HG03439 (cell line): ENCODE measurements around the gene ERO1B.
"Not testable (repeated sequence)": the region's sequence is repeated elsewhere in the genome, so short reads cannot be mapped to it uniquely, and the experiment has no call there.

ENCODE experiments used
- ATAC-seq: cut with Tn5 transposase; IDR thresholded peaks from one replicate; pipeline ENCODE4 v1.9.1; 2021; ENCODE audit warnings: mild to moderate bottlenecking, moderate library complexity; ENCODE audit not compliant: unreplicated experiment

ERO1B gene

DNA sequence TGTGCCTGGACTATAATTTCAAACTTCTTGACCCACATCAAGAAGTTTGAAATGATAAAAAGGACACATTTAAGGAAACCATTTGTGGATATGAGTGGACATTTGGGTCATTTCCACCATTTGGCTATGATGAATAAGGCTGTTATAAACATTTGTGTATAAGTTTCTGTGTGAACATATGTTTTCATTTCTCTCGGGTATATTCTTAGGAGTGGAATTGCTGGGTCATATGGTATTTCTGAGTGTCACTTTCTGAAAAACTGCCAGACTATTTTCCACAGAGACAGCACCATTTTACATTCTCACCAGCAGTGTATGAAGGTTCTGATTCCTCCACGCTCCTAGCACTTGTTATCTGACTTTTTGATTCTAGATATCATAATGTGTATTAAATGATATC lies 88.6 kb downstream of the ERO1B start:
- ATAC-seq: no peak

DNA sequence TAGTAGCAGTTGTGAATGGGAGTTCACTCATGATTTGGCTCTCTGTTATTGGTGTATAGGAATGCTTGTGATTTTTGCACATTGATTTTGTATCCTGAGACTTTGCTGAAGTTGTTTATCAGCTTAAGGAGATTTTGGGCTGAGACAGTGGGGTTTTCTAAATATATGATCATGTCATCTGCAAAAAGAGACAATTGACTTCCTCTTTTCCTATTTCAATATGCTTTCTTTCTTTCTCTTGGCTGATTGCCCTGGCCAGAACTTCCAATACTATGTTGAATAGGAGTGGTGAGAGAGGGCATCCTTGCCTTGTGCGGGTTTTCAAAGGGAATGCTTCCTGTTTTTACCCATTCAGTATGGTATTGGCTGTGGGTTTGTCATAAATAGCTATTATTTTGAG lies 93.7 kb downstream of the ERO1B start:
- ATAC-seq: not testable (repeated sequence)

DNA sequence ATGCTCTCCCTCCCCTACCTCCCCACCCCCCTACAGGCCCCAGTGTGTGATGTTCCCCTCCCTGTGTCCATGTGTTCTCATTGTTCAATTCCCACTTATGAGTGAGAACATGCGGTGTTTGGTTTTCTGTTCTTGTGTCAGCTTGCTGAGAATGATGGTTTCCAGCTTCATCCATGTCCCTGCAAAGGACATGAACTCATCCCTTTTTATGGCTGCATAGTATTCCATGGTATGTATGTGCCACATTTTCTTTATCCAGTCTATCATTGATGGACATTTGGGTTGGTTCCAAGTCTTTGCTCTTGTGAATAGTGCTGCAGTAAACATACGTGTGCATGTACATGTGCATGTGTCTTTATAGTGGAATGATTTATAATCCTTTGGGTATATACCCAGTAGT lies 95.3 kb downstream of the ERO1B start:
- not testable (repeated sequence) for ATAC-seq

DNA sequence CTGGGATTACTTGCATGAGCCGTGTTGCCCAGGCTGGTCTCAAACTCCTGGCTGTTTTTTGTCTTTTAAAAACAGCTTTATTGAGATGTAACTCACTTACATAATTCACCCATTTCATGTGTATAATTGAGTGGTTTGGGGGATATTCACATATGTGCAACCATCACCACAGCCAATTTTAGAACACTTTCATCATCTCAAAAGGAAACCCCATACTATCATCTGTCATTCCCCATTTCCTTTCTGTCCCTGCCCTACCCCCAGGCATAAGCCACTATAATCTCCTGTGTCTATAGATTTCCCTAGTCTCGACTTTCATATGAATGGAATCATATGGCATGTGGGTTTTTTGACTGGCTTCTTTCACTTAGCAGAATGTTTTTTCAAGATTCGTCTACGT lies 96.1 kb downstream of the ERO1B start:
- ATAC-seq: no peak

DNA sequence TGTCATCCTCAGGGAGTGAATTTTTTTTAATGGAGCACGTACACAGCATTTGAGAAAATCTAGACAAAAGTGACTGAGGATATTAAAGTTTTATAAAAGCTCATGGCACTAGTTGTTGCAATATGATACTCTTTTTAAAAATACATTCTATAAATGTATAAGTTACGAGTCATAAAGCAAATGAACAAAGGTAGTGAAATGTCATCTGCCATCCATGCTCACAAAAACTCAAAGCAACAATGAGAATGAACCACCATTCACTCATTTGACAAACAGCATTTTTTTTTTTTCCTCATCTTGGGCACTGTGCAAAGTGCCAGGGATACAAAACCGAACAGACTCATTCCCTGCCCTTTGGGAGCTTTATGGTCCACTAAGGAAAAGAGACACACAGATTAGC lies 100.7 kb downstream of the ERO1B start:
- no peak for ATAC-seq

DNA sequence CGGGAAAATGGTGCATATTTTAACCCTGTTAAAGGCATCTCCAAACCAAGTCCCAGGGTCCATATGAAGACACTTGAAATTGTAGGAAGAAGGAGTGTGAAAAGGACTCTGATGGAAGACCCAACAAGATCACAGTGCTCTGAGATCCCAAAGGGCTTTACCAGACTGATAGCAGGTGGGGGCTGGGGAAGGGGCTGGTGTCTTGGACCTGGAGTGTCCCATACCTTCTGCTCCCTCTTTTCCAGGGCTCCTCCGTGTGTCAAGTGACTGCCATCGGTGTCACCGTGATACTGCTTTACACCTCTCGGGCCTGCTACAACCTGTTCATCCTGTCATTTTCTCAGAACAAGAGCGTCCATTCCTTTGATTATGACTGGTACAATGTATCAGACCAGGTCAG lies 102.1 kb downstream of the ERO1B start:
- no peak for ATAC-seq

DNA sequence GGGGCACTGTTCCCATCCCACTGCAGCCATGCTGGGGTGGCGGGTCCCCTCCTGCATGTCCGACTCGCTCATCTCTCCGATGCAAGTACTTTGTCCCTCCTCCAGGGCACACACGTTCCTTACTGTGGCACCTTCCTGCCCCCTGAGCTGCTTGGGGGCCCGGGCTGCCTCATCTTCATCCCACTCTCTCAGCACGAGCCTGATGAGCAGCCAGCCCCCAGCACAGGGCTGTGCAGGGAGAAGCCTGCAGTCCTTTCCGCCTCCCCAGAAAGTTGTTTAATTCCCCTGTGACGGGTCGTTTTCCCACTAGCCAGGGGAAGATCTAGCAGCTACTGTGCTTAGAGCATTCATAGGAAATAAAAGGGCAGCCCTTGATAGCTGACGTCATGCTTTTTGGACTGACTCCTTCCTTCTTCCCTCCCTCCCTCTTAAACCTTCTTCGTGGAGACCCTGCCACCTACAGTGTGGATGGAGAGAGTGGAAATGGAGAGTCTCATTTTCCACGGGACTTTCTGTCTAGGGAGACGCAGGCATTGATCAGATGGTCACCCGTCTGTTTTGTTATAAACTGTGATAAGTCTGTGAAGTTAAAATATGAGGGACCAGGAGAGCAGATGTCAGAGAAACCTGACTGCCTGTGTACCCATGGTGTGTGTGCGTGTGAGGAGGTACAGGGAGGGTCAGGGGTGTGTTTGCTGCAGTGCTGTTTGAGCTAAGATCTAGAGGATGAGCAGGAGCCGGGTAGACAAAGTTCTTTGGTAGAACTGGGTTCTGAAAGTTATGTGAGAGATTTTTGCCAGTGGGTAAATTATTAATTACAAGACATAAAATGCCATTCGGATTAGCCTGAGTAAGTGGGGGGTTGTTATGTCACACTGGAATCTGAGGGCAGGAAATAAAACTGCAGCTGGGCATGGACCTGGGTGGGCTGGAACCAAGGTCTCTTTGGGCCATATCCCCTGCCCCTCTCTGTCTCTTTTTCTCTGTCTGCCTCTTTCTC lies 105.1 kb downstream of the ERO1B start:
- no peak for ATAC-seq

DNA sequence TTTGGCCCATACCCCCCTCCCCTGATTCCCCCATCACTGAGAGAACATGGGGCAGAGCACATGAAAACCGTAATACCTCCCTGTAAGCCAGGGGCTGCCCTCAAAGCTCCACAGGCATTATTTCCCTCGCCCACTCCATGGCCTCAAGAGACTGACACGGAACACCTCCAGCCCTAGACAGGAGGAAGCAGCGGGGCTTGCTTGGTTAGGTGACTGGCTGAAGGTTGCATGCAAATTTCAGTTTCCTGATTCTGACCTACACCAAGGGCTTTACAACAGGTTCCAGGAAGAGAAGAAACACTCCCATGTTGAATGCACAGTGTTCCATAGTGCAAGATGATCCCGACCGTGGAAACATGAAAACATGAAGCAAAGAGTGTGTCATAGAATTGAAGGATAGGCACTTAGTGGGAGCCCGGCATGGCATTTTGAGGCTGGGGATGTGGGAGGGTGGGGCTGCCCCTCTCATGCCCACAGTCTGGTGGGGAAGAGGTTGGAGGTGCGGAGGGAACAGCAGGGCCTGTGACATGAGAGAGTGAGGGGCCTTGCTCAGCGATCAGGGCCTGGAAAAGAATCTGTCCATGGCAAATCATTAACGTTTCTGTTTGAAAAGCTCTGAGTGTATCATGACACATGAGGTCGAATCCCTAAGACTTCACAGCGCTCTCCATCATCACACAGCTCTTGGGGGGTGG lies 106.0 kb downstream of the ERO1B start:
- no peak for ATAC-seq

DNA sequence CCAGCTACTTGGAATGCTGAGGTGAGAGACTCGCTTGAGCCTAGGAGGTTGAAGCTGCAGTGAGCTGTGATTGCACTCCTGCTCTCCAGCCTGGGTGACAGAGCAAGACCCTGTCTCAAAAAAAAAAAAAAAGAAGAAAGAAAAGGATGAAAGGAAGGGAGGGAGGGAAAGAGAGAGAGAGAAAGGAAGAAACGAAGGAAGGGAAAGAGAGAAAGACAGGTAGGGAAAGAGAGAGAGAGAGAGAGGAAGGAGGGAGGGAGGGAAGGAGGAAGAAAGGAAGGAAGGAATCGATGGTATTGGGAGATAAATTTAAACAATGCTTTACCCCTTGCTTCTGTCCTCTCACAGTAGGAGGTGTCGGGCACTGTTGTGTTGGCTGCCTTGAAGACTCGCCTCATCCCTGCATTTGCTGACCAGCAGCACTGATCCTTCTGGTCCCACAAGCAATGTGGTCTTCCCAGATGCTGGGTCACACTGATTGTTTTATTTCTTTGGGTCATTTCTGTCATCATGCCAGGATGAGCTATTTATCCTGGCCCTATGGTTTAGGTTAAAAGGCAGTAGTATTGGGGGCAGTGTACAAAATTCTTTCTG lies 108.5 kb downstream of the ERO1B start:
- no peak for ATAC-seq

DNA sequence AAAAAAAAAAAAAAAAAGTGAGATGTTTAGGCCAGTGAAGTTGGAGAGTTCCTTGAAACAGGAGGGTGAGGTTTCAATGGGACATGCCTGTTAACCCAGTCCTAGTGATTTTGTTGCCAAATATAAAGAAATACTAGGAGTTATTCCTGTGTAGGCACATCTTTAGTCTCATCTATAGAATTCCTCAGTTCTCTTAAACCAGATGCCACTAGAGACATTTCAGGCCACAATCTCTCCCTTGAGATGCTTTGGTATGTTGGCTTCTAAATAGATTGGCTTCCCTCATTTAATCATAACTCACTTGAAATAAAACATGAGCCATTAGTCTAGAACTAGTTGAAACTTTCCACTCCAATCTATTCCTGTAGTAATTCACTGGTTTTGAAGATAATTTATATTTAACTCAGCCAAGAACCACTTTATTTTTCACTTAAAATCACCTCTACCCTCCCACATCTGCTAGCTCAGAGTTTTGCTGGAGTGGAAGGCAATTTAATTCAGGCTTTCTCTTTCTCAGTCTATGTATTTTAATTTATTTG lies 109.6 kb downstream of the ERO1B start:
- ATAC-seq: no peak

DNA sequence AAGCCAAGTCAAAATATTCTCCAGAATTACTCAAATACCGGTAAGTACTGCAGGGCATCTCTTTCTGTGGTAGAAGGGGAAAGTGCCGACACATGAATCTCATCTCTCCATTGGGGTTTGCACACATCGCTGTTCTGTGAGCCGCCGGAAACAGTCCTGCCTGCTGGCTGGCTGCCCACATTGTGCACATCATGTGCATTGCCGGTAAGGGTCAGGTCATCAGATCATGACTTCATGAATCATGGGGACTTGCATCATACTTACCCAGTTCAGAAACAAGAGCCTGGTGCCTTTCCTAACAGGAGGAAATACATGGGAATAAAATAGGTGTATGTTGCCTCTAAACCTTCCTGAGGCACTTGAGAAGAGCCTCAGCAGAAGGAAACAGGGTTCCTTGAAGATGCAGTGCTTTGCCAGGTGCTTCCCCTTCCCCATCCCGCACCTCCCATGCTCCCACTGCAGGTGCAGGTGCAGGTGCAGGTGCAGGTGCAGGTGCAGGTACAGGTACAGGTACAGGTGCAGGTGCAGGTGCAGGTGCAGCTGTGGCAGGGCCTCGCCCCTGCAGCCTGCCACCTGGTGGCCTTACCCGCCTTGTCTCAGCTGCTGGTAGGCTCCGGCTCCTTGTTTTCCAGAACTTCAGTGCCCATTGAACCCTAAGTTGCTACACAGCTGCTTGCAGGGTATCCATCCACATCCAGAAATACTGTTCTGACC lies 112.9 kb downstream of the ERO1B start:
- peak; percentile 75 for ATAC-seq

DNA sequence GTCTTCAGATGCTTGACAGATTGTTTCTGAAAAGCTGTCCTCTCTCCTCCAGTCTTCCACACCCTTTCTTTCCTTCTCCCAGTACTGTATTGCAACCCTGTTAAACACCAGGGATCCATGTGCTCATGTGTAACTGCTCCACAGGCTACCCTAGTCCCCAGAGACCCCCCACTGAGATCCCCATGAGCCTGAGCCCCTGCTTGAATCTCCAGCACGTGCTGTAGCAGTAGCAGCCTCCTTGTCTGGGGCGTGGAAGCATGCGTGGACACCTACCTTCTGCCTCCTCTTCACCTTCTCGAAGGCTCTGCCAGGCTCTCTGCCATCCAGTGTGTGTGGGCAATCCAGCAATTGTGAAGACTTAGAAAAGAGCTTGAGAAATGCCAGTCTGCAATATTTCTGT lies 114.2 kb downstream of the ERO1B start:
- no peak for ATAC-seq

DNA sequence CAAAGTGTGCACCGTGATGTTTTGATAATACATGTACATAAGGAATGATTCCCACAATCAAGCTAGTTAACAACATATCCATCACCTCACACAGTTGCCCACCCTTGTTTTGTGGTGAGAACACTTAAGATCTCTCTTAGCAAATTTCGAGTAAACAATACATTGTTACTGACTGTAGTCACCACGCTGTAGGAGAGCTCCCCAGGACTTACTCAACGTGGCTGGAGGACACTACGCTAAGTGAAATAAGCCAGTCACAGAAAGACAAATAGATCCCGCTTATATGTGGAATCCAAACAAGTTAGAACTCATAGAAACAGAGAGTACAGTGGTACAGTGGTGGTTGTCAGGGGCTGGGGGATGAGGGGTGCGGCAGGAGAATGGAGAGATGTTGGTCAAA lies 114.6 kb downstream of the ERO1B start:
- no peak for ATAC-seq

DNA sequence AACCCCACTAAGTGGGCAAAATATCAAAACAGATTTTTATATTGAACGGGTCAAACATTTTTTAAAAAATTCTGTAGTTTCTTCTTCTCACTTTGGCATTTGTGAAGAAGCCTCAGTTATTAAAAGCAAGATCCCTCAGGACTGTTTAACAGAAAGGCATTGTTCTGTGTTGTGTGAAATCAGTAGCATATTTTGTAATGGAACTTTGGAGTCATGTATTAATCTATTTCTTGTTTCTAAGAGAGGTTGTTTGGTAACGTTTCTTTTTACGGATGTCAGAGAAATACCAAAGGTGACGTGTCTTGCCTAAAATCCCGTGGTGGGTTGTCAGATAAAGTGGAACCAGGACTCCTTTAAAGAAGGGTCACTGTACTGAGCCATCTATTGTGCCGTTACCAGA lies 115.7 kb downstream of the ERO1B start:
- ATAC-seq: no peak
